ENCODE measurements around the gene DOCK2.

Gene DOCK2

GRCh38 chr5:169706071-169706470 lies 69.0 kb downstream of the DOCK2 start:
- DNase-seq (ENCODE audit: low spot score), result no peak
- in situ Hi-C loops (cut with MboI; ENCODE audit: low pct_unique_long_range_greater_than_20kb, low sequenced_read_pairs, unreplicated experiment), result no loop called here
- TF ChIP-seq CTCF (IDR thresholded peaks at IDR 0.05; ENCODE audit: extremely low read depth, insufficient read depth, missing control alignments), result no peak

- DNase-seq (ENCODE audit: low spot score), result no peak
- in situ Hi-C loops (cut with MboI; ENCODE audit: low pct_unique_long_range_greater_than_20kb, low sequenced_read_pairs, unreplicated experiment), result no loop called here
Observed at GRCh38 chr5:169706758-169707450, 69.8 kb downstream of the DOCK2 start.

GRCh38 chr5:169707686-169708085 lies 70.6 kb downstream of the DOCK2 start:
- no peak for TF ChIP-seq CTCF (IDR thresholded peaks at IDR 0.05; ENCODE audit: extremely low read depth, insufficient read depth, missing control alignments)
- in situ Hi-C loops (cut with MboI; ENCODE audit: low pct_unique_long_range_greater_than_20kb, low sequenced_read_pairs, unreplicated experiment), result no loop called here
- DNase-seq (ENCODE audit: low spot score), result no peak

More at GRCh38 chr5:169706758-169707450, 69.8 kb downstream of the DOCK2 start:
- TF ChIP-seq CTCF (IDR thresholded peaks at IDR 0.05; ENCODE audit: extremely low read depth, insufficient read depth, missing control alignments), result no peak

- no peak for DNase-seq (ENCODE audit: low spot score)
- in situ Hi-C loops (cut with MboI; ENCODE audit: low pct_unique_long_range_greater_than_20kb, low sequenced_read_pairs, unreplicated experiment), result no loop called here
Observed at GRCh38 chr5:169710675-169711074, 73.6 kb downstream of the DOCK2 start.

GRCh38 chr5:169711551-169712225 lies 74.6 kb downstream of the DOCK2 start:
- in situ Hi-C loops (cut with MboI; ENCODE audit: low pct_unique_long_range_greater_than_20kb, low sequenced_read_pairs, unreplicated experiment), result no loop called here
- no peak for TF ChIP-seq CTCF (IDR thresholded peaks at IDR 0.05; ENCODE audit: extremely low read depth, insufficient read depth, missing control alignments)
- DNase-seq (ENCODE audit: low spot score), result no peak

More at GRCh38 chr5:169710675-169711074, 73.6 kb downstream of the DOCK2 start:
- no peak for TF ChIP-seq CTCF (IDR thresholded peaks at IDR 0.05; ENCODE audit: extremely low read depth, insufficient read depth, missing control alignments)

- in situ Hi-C loops (cut with MboI; ENCODE audit: low pct_unique_long_range_greater_than_20kb, low sequenced_read_pairs, unreplicated experiment), result no loop called here
- TF ChIP-seq CTCF (IDR thresholded peaks at IDR 0.05; ENCODE audit: extremely low read depth, insufficient read depth, missing control alignments), result no peak
- no peak for DNase-seq (ENCODE audit: low spot score)
Observed at GRCh38 chr5:169712428-169712827, 75.4 kb downstream of the DOCK2 start.

All from GM13977 (cell line).